ENCODE results near the gene SORBS1. TPM values are rescaled to one million over a fixed set of nuclear protein-coding genes. Genes with fewer than 3 reads are reported as not detected.

SORBS1 gene
- total RNA-seq, 4 donors from 2014 or later, result 35.1 to 53.1 (median 43.3) TPM

- no peak for DNase-seq (ENCODE audit: low spot score in 2 of 2)
- intact Hi-C loops (cut with DNase I; ENCODE audit: low total_unique reads), result no loop called here
- WGBS, 2 donors, result 40 to 50% methylated on average over 1 of the region's 1 CpG
- TF ChIP-seq, protein P1, sequence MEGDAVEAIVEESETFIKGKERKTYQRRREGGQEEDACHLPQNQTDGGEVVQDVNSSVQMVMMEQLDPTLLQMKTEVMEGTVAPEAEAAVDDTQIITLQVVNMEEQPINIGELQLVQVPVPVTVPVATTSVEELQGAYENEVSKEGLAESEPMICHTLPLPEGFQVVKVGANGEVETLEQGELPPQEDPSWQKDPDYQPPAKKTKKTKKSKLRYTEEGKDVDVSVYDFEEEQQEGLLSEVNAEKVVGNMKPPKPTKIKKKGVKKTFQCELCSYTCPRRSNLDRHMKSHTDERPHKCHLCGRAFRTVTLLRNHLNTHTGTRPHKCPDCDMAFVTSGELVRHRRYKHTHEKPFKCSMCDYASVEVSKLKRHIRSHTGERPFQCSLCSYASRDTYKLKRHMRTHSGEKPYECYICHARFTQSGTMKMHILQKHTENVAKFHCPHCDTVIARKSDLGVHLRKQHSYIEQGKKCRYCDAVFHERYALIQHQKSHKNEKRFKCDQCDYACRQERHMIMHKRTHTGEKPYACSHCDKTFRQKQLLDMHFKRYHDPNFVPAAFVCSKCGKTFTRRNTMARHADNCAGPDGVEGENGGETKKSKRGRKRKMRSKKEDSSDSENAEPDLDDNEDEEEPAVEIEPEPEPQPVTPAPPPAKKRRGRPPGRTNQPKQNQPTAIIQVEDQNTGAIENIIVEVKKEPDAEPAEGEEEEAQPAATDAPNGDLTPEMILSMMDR (IDR thresholded peaks at IDR 0.05), result no peak
- TF ChIP-seq POLR2A (IDR thresholded peaks at IDR 0.05), result no peak
- no peak overlapping the region for H3K4me3 ChIP-seq (ENCODE audit: low read depth, poor library complexity, severe bottlenecking)
Measured at GRCh38 chr10:95579292-95579691, 18.1 kb upstream of the SORBS1 start.

DNA sequence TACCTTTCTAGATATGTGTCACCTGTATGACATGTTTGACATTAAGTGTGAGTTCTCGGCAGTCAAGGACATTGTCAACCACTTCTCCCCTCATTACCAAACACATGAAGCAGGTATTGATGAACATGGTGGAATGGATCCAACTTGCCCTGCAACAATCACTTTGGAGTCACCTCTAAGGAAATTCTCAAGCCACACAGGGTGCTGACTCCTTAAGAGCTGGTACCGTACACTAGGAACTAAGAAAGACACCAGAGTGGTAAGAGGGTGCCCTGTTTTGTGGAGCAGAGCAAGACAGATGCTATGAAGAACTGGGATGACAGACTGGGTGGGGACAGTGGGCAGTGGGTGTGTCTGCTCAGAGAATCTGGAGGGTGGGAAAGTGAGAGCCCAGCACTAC lies 17.4 kb upstream of the SORBS1 start:
- no peak overlapping the region for H3K4me3 ChIP-seq (ENCODE audit: low read depth, poor library complexity, severe bottlenecking)
- TF ChIP-seq, protein P1 (IDR thresholded peaks at IDR 0.05), result no peak
- no peak for TF ChIP-seq POLR2A (IDR thresholded peaks at IDR 0.05)
- intact Hi-C loops (cut with DNase I; ENCODE audit: low total_unique reads), result no loop called here
- DNase-seq (ENCODE audit: low spot score in 2 of 2), result no peak
- WGBS, 2 donors, result 93 to 95% methylated on average over 2 of the region's 2 CpGs

DNA sequence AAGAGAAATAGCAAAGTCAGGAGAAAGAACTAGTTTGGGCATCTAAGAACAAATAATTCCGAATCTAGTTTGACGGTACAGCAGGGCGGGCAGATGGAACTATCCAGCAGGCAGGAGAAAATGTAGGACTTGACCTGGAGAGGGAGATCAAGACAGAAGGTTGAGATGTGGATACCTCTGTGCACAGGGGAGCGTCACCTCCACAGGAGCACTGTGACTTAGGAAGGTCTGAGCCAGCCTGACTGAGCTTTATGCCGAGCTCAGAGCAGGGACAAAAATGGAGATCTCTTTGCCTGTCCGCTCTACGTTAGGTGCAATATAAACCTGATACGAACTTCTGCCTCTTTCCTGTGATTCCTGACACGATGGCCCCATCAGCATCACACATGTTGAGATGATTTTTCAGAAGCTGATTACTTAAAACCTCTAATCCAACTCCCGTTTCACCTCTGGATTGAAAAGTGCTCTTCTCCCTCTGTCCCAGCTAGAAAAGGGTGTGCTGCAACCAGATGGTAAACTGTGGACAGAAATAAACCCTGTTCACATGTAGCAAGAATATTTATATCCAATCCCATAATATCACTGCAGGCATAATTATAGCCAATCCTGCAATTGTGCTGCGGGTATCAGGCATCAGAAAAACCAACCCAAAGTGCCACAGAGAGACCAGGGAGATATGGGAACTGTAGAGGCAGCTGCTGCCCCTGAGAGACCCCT lies 13.6 kb upstream of the SORBS1 start:
- no peak for DNase-seq (ENCODE audit: low spot score in 2 of 2)
- intact Hi-C loops (cut with DNase I; ENCODE audit: low total_unique reads), result no loop called here
- no peak overlapping the region for H3K4me3 ChIP-seq (ENCODE audit: low read depth, poor library complexity, severe bottlenecking)
- no peak for TF ChIP-seq POLR2A (IDR thresholded peaks at IDR 0.05)
- TF ChIP-seq, protein P1 (IDR thresholded peaks at IDR 0.05), result no peak
- WGBS, 2 donors, result 79 to 80% methylated on average over 11 of the region's 11 CpGs

DNA sequence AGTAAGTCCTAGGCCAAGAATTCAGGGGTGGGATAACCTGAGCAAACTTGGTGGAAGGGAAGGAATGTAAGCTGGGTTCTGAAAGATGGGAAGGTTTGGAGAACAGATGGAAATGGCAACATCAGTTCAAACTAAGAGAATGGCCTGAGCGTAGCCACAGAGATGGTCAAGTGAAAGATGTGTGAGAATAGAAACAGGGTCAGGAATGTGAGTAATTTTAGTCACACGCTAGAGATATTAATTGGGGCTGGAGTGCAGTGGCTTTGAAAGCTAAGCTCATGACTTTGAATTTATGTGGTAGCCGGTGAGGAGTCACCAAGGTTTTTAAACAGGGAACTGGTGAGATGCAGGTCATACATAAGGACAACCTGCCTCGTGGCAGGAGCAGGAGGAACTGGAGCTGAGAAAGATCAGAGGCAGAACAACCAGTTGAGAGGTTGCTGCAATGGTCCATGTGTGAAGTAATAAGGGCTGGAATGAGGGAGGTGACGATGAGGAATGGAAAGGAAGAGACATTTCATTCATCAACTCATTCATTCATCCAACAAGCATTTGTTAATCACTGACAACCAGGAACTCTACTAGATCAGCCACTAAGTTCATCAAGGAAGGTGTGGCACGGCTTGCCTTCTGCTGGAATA lies 12.9 kb upstream of the SORBS1 start:
- intact Hi-C loops (cut with DNase I; ENCODE audit: low total_unique reads), result no loop called here
- no peak overlapping the region for H3K4me3 ChIP-seq (ENCODE audit: low read depth, poor library complexity, severe bottlenecking)
- DNase-seq (ENCODE audit: low spot score in 2 of 2), result no peak
- WGBS, 2 donors, result 82 to 86% methylated on average over 6 of the region's 6 CpGs
- TF ChIP-seq, protein P1 (IDR thresholded peaks at IDR 0.05), result no peak
- no peak for TF ChIP-seq POLR2A (IDR thresholded peaks at IDR 0.05)

DNA sequence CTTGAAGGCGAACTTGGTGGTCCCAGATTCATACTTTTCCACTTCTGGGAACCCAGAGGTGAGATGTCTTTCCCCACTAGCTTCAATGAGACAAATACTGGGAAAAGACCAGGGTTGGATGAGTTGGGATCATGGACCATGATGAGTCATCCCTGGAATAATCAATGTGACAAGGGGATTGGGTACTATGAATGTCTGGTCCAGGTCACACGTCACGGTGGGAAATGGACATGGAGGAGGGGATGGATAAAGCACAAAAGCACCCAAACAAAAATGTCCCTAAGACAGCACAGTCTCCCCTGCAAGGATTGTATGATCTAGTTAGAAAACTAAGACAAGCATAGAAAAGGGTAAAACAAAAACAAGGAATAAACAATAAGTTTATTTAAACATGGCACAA lies 12.4 kb upstream of the SORBS1 start:
- no peak overlapping the region for H3K4me3 ChIP-seq (ENCODE audit: low read depth, poor library complexity, severe bottlenecking)
- DNase-seq (ENCODE audit: low spot score in 2 of 2), result no peak
- 88 to 89% methylated on average over 3 of the region's 3 CpGs for WGBS, 2 donors
- TF ChIP-seq POLR2A (IDR thresholded peaks at IDR 0.05), result no peak
- TF ChIP-seq, protein P1 (IDR thresholded peaks at IDR 0.05), result no peak
- intact Hi-C loops (cut with DNase I; ENCODE audit: low total_unique reads), result no loop called here
